Gastrocnemius medialis (tissue), 4 donors: ENCODE data around the gene LTO1. TPM values are rescaled to one million over a fixed set of nuclear protein-coding genes. Genes with fewer than 3 reads are reported as not detected.

Experiments
- ATAC-seq, 2 donors: fragments of 150-250 bp; one replicate each; pipeline ENCODE4 v1.9.1; 2016
- DNase-seq, 2 donors: peaks; one replicate each; pipeline ENCODE4 v3.0.0-alpha.2; 2019
- H3K27ac ChIP-seq, 4 donors: fragments of 200-600 bp; sonication (generic); 1 replicate in 1 of 4; 2 replicates in 3 of 4; pipeline ENCODE4 v1.5.1; 2016 to 2018; ENCODE audit warnings: mild to moderate bottlenecking in 2 of 4, moderate library complexity in 1 of 4
- H3K27me3 ChIP-seq, 3 donors: fragments of 200-600 bp; sonication (generic) in 2 of 3; 1 replicate in 1 of 3; 2 replicates in 2 of 3; pipeline versions ENCODE4 v1.5.1 to v1.6.0; 2016 to 2019; ENCODE audit warnings: mild to moderate bottlenecking in 1 of 3, moderate library complexity in 1 of 3
- H3K36me3 ChIP-seq, 2 donors: fragments of 200-600 bp; sonication (generic) in 1 of 2; one replicate each; pipeline ENCODE4 v1.5.1; 2017 to 2018
- H3K4me1 ChIP-seq, 2 donors: fragments of 200-600 bp; sonication (generic) in 1 of 2; one replicate each; pipeline ENCODE4 v1.5.1; 2016 to 2017; ENCODE audit warnings: mild to moderate bottlenecking in 2 of 2
- H3K4me3 ChIP-seq, 4 donors: fragments of 200-600 bp; sonication (generic) in 3 of 4; 1 replicate in 1 of 4; 2 replicates in 3 of 4; pipeline ENCODE4 v1.5.1; 2016 to 2019; ENCODE audit warnings: mild to moderate bottlenecking in 2 of 4
- H3K9me3 ChIP-seq, 3 donors: fragments of 200-600 bp; sonication (generic) in 2 of 3; 1 replicate in 1 of 3; 2 replicates in 2 of 3; pipeline ENCODE4 v1.5.1; 2016 to 2019
- CTCF ChIP-seq, 5 experiments: fragments of 450-650 bp in 3 of 5; fragments of 200-600 bp in 2 of 5; sonication (generic) in 2 of 5; IDR thresholded peaks in 4 of 5; conservative IDR thresholded peaks in 1 of 5; 1 replicate in 4 of 5; 2 replicates in 1 of 5; pipeline ENCODE4 v1.5.1; 2016 to 2019; ENCODE audit warnings: antibody characterized with exemption in 5 of 5, mild to moderate bottlenecking in 3 of 5, moderate library complexity in 3 of 5
- POLR2A ChIP-seq, 2 donors: fragments of 450-650 bp; IDR thresholded peaks; one replicate each; pipeline ENCODE4 v1.6.1; 2017; ENCODE audit warnings: antibody characterized with exemption in 2 of 2, mild to moderate bottlenecking in 2 of 2, moderate library complexity in 2 of 2
- in situ Hi-C, 4 donors: fragments of 200-750 bp; cut with MboI; loops; one replicate each; pipeline versions ENCODE4 v1.15.0 to v1.8.0; 2017; ENCODE audit warnings: low sequenced_read_pairs in 4 of 4
- intact Hi-C: fragments of 100-400 bp; cut with DNase I; formaldehyde crosslinking; loops from one replicate; pipeline ENCODE4 v1.15.1; 2023; ENCODE audit warnings: low total_unique reads
- total RNA-seq, 4 donors: library from RNA; depleted of rRNA; stranded (reverse); fragments of >200 nt; gene quantifications; one replicate each; pipeline versions ENCODE4 v1.1.0 to v1.2.3, GENCODE V29; 2016

LTO1 gene
- total RNA-seq, 4 donors from 2014 or later = 9.5 to 18.2 (median 13.3) TPM

- no peak overlapping the region for H3K4me3 ChIP-seq
- intact Hi-C loops = loop anchor here (5.0 kb wide), 1 partner anchor 184 kb away; no protein-coding TSS in a partner anchor
- in situ Hi-C loops = no loop called here
Measured at GRCh38 chr11:69702769-69703452, 27.8 kb upstream of the LTO1 start.

GRCh38 chr11:69702239-69702691 is 27.1 kb upstream of the LTO1 start:
- in situ Hi-C loops = no loop called here

More at GRCh38 chr11:69702769-69703452, 27.8 kb upstream of the LTO1 start:
- H3K27me3 ChIP-seq = peaks cover 62 to 70% (median 69%) of the 10 kb centered on the region in 3 donors
- TF ChIP-seq CTCF (IDR thresholded peaks at IDR 0.05 in 4 of 5, conservative IDR thresholded peaks at IDR 0.05 in 1 of 5) = no peak
- TF ChIP-seq POLR2A (IDR thresholded peaks at IDR 0.05) = no peak
- no peak overlapping the region for H3K27ac ChIP-seq
- H3K4me1 ChIP-seq = no peaks in the 10 kb centered on the region
- no peaks in the 10 kb centered on the region for H3K36me3 ChIP-seq
- no peaks in the 10 kb centered on the region for H3K9me3 ChIP-seq
- DNase-seq (no peak), ATAC-seq (no peak)

GRCh38 chr11:69700278-69701140 is 25.4 kb upstream of the LTO1 start:
- no peak for TF ChIP-seq POLR2A (IDR thresholded peaks at IDR 0.05)
- H3K36me3 ChIP-seq = no peaks in the 10 kb centered on the region
- DNase-seq = no peak
- H3K27me3 ChIP-seq = peaks cover 48 to 65% (median 64%) of the 10 kb centered on the region in 3 donors
- no peak overlapping the region for H3K4me3 ChIP-seq
- no peaks in the 10 kb centered on the region for H3K9me3 ChIP-seq
- ATAC-seq = no peak
- H3K4me1 ChIP-seq = no peaks in the 10 kb centered on the region
- intact Hi-C loops (loop anchor here (5.0 kb wide), 1 partner anchor 187 kb away; no protein-coding TSS in a partner anchor), in situ Hi-C loops (no loop called here)
- no peak overlapping the region for H3K27ac ChIP-seq

More at GRCh38 chr11:69702239-69702691, 27.1 kb upstream of the LTO1 start:
- no peak overlapping the region for H3K4me3 ChIP-seq
- no peak overlapping the region for H3K27ac ChIP-seq
- intact Hi-C loops = loop anchor here (5.0 kb wide), 1 partner anchor 185 kb away; no protein-coding TSS in a partner anchor
- H3K27me3 ChIP-seq = peaks cover 58 to 73% (median 69%) of the 10 kb centered on the region in 3 donors
- ATAC-seq (no peak), DNase-seq (no peak)
- TF ChIP-seq POLR2A (IDR thresholded peaks at IDR 0.05) (no peak), CTCF (IDR thresholded peaks at IDR 0.05 in 4 of 5, conservative IDR thresholded peaks at IDR 0.05 in 1 of 5) (no peak)
- no peaks in the 10 kb centered on the region for H3K4me1 ChIP-seq
- no peaks in the 10 kb centered on the region for H3K9me3 ChIP-seq
- H3K36me3 ChIP-seq = no peaks in the 10 kb centered on the region

- TF ChIP-seq POLR2A (IDR thresholded peaks at IDR 0.05) (no peak), CTCF (IDR thresholded peaks at IDR 0.05 in 4 of 5, conservative IDR thresholded peaks at IDR 0.05 in 1 of 5) (no peak)
- ATAC-seq (no peak), DNase-seq (no peak)
- no peak overlapping the region for H3K27ac ChIP-seq
- H3K4me3 ChIP-seq = no peak overlapping the region
- peaks cover 41 to 52% (median 52%) of the 10 kb centered on the region in 3 donors for H3K27me3 ChIP-seq
- no peaks in the 10 kb centered on the region for H3K9me3 ChIP-seq
- in situ Hi-C loops (loop anchor here in 2 of 4 donors (10.0 to 25.0 kb wide), 2 partner anchors 188 to 196 kb away; no protein-coding TSS in a partner anchor), intact Hi-C loops (no loop called here)
- no peaks in the 10 kb centered on the region for H3K4me1 ChIP-seq
- H3K36me3 ChIP-seq = no peaks in the 10 kb centered on the region
Measured at GRCh38 chr11:69699213-69699612, 24.1 kb upstream of the LTO1 start.
